Measurements from ENCODE around the gene FEZ2. TPM values are rescaled to one million over a fixed set of nuclear protein-coding genes. Genes with fewer than 3 reads are reported as not detected.

FEZ2 gene
- total and polyA plus RNA-seq, 10 of the 15 experiments (the other 5 are each of a cell fraction or from before 2014, with no cell fraction given), result 3.0 to 15.4 (median 6.6) TPM

DNA sequence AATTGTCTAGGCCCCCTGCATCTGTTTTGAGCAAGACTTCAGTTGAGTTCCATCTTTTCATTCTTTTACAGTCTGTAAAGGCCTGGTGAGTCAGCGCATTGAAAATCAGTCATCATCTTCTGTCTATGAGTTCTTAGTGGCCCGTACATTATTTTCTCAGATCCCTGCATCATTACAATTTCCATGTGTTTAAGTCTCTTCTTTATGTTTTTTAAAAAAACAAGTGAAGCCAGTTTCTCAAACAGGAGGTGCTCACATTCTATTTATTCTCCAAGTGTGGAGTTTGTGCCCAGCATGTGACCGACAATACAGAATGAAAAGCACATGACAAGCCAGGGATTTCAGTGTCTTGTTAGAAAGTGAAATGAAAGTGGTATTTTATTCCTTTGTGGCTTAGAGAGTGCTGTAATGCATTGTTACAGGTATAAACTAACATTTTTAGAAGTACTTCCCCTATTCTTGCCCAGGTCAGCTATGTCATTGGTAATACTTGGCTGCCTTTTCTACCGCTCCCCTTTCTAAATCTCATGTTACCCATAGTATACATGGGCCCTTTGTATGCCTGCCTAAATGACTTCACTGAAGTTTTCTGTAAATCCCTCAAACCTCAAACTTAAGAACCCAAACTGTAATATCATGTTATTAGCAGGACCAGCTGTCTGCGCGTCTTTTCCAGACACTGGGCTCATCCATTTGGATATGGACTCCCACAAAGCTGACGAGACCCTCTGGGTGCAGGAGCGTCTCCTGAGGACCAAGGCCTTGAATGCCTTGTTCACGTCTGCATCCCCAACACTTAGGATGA is 67.6 kb downstream of the FEZ2 start (continued):
- no peak for TF ChIP-seq CBX5 (IDR thresholded peaks at IDR 0.05; ENCODE audit: low read depth)
- TF ChIP-seq ZBTB33 (IDR thresholded peaks at IDR 0.05), result no peak
- TF ChIP-seq ETV6 (conservative IDR thresholded peaks at IDR 0.05 in 1 of 2, IDR thresholded peaks at IDR 0.05 in 1 of 2; ENCODE audit: borderline replicate concordance in 1 of 2, low read depth in 1 of 2), result no peak
- TF ChIP-seq SMAD1 (IDR thresholded peaks at IDR 0.05; ENCODE audit: low read depth, partially characterized antibody), result no peak
- TF ChIP-seq SIN3A (IDR thresholded peaks at IDR 0.05; ENCODE audit: low read depth, low read length), result no peak
- no peak for TF ChIP-seq CHD2 (IDR thresholded peaks at IDR 0.05; ENCODE audit: borderline replicate concordance, low read depth, low read length)
- no peak for TF ChIP-seq YBX1 (IDR thresholded peaks at IDR 0.05)
- TF ChIP-seq, protein P1, sequence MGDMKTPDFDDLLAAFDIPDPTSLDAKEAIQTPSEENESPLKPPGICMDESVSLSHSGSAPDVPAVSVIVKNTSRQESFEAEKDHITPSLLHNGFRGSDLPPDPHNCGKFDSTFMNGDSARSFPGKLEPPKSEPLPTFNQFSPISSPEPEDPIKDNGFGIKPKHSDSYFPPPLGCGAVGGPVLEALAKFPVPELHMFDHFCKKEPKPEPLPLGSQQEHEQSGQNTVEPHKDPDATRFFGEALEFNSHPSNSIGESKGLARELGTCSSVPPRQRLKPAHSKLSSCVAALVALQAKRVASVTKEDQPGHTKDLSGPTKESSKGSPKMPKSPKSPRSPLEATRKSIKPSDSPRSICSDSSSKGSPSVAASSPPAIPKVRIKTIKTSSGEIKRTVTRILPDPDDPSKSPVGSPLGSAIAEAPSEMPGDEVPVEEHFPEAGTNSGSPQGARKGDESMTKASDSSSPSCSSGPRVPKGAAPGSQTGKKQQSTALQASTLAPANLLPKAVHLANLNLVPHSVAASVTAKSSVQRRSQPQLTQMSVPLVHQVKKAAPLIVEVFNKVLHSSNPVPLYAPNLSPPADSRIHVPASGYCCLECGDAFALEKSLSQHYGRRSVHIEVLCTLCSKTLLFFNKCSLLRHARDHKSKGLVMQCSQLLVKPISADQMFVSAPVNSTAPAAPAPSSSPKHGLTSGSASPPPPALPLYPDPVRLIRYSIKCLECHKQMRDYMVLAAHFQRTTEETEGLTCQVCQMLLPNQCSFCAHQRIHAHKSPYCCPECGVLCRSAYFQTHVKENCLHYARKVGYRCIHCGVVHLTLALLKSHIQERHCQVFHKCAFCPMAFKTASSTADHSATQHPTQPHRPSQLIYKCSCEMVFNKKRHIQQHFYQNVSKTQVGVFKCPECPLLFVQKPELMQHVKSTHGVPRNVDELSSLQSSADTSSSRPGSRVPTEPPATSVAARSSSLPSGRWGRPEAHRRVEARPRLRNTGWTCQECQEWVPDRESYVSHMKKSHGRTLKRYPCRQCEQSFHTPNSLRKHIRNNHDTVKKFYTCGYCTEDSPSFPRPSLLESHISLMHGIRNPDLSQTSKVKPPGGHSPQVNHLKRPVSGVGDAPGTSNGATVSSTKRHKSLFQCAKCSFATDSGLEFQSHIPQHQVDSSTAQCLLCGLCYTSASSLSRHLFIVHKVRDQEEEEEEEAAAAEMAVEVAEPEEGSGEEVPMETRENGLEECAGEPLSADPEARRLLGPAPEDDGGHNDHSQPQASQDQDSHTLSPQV (IDR thresholded peaks at IDR 0.05), result no peak
- TF ChIP-seq NR2F1 (conservative IDR thresholded peaks at IDR 0.05), result no peak
- no peak for TF ChIP-seq TCF12 (IDR thresholded peaks at IDR 0.05; ENCODE audit: low read depth, low read length)
- TF ChIP-seq, protein P2, sequence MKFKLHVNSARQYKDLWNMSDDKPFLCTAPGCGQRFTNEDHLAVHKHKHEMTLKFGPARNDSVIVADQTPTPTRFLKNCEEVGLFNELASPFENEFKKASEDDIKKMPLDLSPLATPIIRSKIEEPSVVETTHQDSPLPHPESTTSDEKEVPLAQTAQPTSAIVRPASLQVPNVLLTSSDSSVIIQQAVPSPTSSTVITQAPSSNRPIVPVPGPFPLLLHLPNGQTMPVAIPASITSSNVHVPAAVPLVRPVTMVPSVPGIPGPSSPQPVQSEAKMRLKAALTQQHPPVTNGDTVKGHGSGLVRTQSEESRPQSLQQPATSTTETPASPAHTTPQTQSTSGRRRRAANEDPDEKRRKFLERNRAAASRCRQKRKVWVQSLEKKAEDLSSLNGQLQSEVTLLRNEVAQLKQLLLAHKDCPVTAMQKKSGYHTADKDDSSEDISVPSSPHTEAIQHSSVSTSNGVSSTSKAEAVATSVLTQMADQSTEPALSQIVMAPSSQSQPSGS (IDR thresholded peaks at IDR 0.05; ENCODE audit: low read length), result peak; percentile 19; the same call in 1 of the 2 replicates
- no peak for TF ChIP-seq BCL3 (IDR thresholded peaks at IDR 0.05; ENCODE audit: borderline replicate concordance, insufficient read depth, low read depth, low read length, poor library complexity, severe bottlenecking)
- no peak for TF ChIP-seq STAT1 (conservative IDR thresholded peaks at IDR 0.05)
- TF ChIP-seq, protein P3, sequence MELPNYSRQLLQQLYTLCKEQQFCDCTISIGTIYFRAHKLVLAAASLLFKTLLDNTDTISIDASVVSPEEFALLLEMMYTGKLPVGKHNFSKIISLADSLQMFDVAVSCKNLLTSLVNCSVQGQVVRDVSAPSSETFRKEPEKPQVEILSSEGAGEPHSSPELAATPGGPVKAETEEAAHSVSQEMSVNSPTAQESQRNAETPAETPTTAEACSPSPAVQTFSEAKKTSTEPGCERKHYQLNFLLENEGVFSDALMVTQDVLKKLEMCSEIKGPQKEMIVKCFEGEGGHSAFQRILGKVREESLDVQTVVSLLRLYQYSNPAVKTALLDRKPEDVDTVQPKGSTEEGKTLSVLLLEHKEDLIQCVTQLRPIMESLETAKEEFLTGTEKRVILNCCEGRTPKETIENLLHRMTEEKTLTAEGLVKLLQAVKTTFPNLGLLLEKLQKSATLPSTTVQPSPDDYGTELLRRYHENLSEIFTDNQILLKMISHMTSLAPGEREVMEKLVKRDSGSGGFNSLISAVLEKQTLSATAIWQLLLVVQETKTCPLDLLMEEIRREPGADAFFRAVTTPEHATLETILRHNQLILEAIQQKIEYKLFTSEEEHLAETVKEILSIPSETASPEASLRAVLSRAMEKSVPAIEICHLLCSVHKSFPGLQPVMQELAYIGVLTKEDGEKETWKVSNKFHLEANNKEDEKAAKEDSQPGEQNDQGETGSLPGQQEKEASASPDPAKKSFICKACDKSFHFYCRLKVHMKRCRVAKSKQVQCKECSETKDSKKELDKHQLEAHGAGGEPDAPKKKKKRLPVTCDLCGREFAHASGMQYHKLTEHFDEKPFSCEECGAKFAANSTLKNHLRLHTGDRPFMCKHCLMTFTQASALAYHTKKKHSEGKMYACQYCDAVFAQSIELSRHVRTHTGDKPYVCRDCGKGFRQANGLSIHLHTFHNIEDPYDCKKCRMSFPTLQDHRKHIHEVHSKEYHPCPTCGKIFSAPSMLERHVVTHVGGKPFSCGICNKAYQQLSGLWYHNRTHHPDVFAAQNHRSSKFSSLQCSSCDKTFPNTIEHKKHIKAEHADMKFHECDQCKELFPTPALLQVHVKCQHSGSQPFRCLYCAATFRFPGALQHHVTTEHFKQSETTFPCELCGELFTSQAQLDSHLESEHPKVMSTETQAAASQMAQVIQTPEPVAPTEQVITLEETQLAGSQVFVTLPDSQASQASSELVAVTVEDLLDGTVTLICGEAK (IDR thresholded peaks at IDR 0.05; ENCODE audit: borderline replicate concordance), result no peak
- TF ChIP-seq NR2C1 (IDR thresholded peaks at IDR 0.05), result no peak
- TF ChIP-seq CHD4 (IDR thresholded peaks at IDR 0.05), result no peak

Data from GM12878 (cell line).